ENCODE data around the gene ISG15. TPM values are rescaled to one million over a fixed set of nuclear protein-coding genes. Genes with fewer than 3 reads are reported as not detected.

ISG15 gene
- total and polyA plus RNA-seq, 2 of the 13 experiments (the other 11 are each of a cell fraction or from before 2014, with no cell fraction given) = 42.1 to 54.9 TPM

DNA sequence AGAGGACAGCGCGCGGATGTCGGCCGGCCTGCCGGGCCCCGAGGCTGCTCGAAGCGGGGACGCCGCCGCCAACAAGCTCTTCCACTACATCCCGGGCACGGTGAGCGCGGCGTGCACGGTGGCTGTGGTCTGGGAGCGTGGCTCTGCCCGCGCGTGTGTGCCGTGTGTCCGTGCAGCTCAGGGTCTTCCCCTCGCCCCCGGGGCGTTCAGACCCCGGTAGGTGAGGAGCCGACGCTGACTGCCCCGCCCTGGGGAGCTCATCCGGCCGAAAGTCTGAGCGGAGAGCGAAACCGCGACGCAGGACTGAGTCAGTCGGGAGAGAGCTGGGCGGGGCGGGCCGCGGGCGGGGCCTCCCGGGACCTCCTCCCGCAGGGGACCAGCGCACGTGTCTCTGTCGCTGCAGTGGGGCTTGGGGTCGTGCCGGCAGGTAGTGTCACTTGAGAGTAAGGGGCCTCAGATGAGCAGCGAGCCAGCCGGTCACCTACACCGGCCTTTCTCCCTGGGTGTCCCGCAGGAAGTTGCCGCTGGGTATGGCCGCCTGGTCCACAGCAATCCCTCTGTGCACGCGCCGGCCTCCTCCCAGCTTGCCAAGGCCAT is 46.5 kb upstream of the ISG15 start (continued):
- TF ChIP-seq, protein P1, sequence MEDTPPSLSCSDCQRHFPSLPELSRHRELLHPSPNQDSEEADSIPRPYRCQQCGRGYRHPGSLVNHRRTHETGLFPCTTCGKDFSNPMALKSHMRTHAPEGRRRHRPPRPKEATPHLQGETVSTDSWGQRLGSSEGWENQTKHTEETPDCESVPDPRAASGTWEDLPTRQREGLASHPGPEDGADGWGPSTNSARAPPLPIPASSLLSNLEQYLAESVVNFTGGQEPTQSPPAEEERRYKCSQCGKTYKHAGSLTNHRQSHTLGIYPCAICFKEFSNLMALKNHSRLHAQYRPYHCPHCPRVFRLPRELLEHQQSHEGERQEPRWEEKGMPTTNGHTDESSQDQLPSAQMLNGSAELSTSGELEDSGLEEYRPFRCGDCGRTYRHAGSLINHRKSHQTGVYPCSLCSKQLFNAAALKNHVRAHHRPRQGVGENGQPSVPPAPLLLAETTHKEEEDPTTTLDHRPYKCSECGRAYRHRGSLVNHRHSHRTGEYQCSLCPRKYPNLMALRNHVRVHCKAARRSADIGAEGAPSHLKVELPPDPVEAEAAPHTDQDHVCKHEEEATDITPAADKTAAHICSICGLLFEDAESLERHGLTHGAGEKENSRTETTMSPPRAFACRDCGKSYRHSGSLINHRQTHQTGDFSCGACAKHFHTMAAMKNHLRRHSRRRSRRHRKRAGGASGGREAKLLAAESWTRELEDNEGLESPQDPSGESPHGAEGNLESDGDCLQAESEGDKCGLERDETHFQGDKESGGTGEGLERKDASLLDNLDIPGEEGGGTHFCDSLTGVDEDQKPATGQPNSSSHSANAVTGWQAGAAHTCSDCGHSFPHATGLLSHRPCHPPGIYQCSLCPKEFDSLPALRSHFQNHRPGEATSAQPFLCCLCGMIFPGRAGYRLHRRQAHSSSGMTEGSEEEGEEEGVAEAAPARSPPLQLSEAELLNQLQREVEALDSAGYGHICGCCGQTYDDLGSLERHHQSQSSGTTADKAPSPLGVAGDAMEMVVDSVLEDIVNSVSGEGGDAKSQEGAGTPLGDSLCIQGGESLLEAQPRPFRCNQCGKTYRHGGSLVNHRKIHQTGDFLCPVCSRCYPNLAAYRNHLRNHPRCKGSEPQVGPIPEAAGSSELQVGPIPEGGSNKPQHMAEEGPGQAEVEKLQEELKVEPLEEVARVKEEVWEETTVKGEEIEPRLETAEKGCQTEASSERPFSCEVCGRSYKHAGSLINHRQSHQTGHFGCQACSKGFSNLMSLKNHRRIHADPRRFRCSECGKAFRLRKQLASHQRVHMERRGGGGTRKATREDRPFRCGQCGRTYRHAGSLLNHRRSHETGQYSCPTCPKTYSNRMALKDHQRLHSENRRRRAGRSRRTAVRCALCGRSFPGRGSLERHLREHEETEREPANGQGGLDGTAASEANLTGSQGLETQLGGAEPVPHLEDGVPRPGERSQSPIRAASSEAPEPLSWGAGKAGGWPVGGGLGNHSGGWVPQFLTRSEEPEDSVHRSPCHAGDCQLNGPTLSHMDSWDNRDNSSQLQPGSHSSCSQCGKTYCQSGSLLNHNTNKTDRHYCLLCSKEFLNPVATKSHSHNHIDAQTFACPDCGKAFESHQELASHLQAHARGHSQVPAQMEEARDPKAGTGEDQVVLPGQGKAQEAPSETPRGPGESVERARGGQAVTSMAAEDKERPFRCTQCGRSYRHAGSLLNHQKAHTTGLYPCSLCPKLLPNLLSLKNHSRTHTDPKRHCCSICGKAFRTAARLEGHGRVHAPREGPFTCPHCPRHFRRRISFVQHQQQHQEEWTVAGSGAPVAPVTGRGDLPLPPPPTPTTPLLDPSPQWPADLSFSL (CRISPR knock-in tag; IDR thresholded peaks at IDR 0.05) = no peak
- TF ChIP-seq, protein P2, sequence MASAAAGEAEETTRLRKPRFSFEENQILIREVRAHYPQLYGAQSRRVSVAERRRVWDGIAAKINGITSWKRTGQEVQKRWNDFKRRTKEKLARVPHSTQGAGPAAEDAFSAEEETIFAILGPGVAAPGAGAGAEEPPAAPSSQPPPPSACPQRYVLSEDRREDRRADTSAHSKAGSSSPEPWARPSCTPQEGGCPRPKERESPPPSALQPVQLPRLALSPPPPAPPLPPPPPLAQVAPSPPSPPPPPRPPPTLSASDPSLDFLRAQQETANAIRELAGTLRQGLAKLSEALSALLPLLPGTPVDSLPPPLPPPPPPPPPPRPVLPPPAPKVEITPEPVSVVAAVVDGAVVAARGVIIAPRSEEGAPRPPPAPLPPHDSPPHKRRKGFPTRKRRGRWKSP (CRISPR knock-in tag; IDR thresholded peaks at IDR 0.05) = peak; percentile 22; the same call in 1 of the 2 replicates
- TF ChIP-seq MZF1 (CRISPR knock-in tag; IDR thresholded peaks at IDR 0.05; ENCODE audit: borderline replicate concordance) (0 out of 2 replicates have a peak, but pooled peaks have one; percentile 69), NFRKB (IDR thresholded peaks at IDR 0.05) (no peak), HDAC1 (CRISPR knock-in tag; IDR thresholded peaks at IDR 0.05) (0 out of 2 replicates have a peak, but pooled peaks have one; percentile 28), ZNF567 (CRISPR knock-in tag; IDR thresholded peaks at IDR 0.05; ENCODE audit: borderline replicate concordance) (no peak), MEIS1 (CRISPR knock-in tag; IDR thresholded peaks at IDR 0.05; ENCODE audit: borderline replicate concordance) (no peak; the same call in 1 of the 2 replicates), BATF2 (CRISPR knock-in tag; IDR thresholded peaks at IDR 0.05) (no peak), ZNF350 (CRISPR knock-in tag; IDR thresholded peaks at IDR 0.05; ENCODE audit: borderline replicate concordance, low read depth) (peak; percentile 77), FOXO1 (CRISPR knock-in tag; IDR thresholded peaks at IDR 0.05) (0 out of 2 replicates have a peak, but pooled peaks have one; percentile 18), TIGD3 (CRISPR knock-in tag; IDR thresholded peaks at IDR 0.05; ENCODE audit: borderline replicate concordance) (0 out of 2 replicates have a peak, but pooled peaks have one; percentile 55), ZNF777 (CRISPR knock-in tag; IDR thresholded peaks at IDR 0.05) (peak; percentile 41; the same call in 1 of the 2 replicates), ZSCAN31 (CRISPR knock-in tag; IDR thresholded peaks at IDR 0.05; ENCODE audit: low read depth) (no peak)
- TF ChIP-seq, protein P3, sequence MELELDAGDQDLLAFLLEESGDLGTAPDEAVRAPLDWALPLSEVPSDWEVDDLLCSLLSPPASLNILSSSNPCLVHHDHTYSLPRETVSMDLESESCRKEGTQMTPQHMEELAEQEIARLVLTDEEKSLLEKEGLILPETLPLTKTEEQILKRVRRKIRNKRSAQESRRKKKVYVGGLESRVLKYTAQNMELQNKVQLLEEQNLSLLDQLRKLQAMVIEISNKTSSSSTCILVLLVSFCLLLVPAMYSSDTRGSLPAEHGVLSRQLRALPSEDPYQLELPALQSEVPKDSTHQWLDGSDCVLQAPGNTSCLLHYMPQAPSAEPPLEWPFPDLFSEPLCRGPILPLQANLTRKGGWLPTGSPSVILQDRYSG (CRISPR knock-in tag; IDR thresholded peaks at IDR 0.05) = 0 out of 2 replicates have a peak, but pooled peaks have one; percentile 46
- TF ChIP-seq, protein P4, sequence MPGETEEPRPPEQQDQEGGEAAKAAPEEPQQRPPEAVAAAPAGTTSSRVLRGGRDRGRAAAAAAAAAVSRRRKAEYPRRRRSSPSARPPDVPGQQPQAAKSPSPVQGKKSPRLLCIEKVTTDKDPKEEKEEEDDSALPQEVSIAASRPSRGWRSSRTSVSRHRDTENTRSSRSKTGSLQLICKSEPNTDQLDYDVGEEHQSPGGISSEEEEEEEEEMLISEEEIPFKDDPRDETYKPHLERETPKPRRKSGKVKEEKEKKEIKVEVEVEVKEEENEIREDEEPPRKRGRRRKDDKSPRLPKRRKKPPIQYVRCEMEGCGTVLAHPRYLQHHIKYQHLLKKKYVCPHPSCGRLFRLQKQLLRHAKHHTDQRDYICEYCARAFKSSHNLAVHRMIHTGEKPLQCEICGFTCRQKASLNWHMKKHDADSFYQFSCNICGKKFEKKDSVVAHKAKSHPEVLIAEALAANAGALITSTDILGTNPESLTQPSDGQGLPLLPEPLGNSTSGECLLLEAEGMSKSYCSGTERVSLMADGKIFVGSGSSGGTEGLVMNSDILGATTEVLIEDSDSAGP (CRISPR knock-in tag; IDR thresholded peaks at IDR 0.05; ENCODE audit: borderline replicate concordance) = peak; percentile 10; the same call in 1 of the 2 replicates

Measured in HepG2 (cell line).